ENCODE measurements around the gene SPOUT1. TPM values are rescaled to one million over a fixed set of nuclear protein-coding genes. Genes with fewer than 3 reads are reported as not detected.
"Not testable (repeated sequence)": the region's sequence is repeated elsewhere in the genome, so short reads cannot be mapped to it uniquely, and the experiment has no call there.

Gene SPOUT1
- total RNA-seq, 4 donors from 2014 or later = 4.4 to 34.2 (median 17.3) TPM

GRCh38 chr9:128807827-128808226 lies 21.8 kb downstream of the SPOUT1 start:
- TF ChIP-seq, protein P1, sequence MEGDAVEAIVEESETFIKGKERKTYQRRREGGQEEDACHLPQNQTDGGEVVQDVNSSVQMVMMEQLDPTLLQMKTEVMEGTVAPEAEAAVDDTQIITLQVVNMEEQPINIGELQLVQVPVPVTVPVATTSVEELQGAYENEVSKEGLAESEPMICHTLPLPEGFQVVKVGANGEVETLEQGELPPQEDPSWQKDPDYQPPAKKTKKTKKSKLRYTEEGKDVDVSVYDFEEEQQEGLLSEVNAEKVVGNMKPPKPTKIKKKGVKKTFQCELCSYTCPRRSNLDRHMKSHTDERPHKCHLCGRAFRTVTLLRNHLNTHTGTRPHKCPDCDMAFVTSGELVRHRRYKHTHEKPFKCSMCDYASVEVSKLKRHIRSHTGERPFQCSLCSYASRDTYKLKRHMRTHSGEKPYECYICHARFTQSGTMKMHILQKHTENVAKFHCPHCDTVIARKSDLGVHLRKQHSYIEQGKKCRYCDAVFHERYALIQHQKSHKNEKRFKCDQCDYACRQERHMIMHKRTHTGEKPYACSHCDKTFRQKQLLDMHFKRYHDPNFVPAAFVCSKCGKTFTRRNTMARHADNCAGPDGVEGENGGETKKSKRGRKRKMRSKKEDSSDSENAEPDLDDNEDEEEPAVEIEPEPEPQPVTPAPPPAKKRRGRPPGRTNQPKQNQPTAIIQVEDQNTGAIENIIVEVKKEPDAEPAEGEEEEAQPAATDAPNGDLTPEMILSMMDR (IDR thresholded peaks at IDR 0.05) = no peak
- TF ChIP-seq POLR2A (IDR thresholded peaks at IDR 0.05) = no peak
- no peak for DNase-seq
- no peaks in the 10 kb centered on the region for H3K36me3 ChIP-seq
- no peaks in the 10 kb centered on the region for H3K9me3 ChIP-seq
- H3K4me3 ChIP-seq = no peak overlapping the region
- H3K27ac ChIP-seq = no peak overlapping the region
- H3K4me1 ChIP-seq = no peaks in the 10 kb centered on the region
- intact Hi-C loops (cut with DNase I; ENCODE audit: low total_unique reads) = no loop called here
- no peaks in the 10 kb centered on the region for H3K27me3 ChIP-seq

DNA sequence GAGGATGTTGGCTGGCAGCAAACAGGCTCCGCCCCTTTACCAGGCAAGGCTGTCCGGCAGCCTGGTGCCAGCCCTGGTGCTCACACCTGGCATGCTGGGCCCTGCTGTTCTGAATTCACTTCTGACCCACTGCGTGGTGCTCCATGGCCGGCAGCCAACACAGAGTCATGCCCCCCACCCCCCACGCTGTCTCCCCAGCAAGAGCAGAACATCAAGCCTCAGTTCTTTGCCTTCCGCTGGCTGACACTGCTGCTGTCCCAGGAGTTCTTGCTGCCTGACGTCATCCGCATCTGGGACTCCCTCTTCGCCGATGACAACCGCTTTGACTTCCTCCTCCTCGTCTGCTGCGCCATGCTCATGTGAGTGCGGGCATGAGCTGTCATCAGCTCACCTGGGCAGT lies 23.9 kb downstream of the SPOUT1 start:
- DNase-seq = no peak
- TF ChIP-seq POLR2A (IDR thresholded peaks at IDR 0.05) = no peak
- TF ChIP-seq, protein P1 (IDR thresholded peaks at IDR 0.05) = no peak
- no peak overlapping the region for H3K27ac ChIP-seq
- H3K4me1 ChIP-seq = no peaks in the 10 kb centered on the region
- H3K4me3 ChIP-seq = no peak overlapping the region
- H3K36me3 ChIP-seq = no peaks in the 10 kb centered on the region
- no peaks in the 10 kb centered on the region for H3K9me3 ChIP-seq
- H3K27me3 ChIP-seq = no peaks in the 10 kb centered on the region
- intact Hi-C loops (cut with DNase I; ENCODE audit: low total_unique reads) = no loop called here

- no peak for TF ChIP-seq POLR2A (IDR thresholded peaks at IDR 0.05)
- TF ChIP-seq, protein P1 (IDR thresholded peaks at IDR 0.05) = no peak
- intact Hi-C loops (cut with DNase I; ENCODE audit: low total_unique reads) = no loop called here
- no peaks in the 10 kb centered on the region for H3K4me1 ChIP-seq
- no peaks in the 10 kb centered on the region for H3K27me3 ChIP-seq
- no peaks in the 10 kb centered on the region for H3K9me3 ChIP-seq
- H3K36me3 ChIP-seq = no peaks in the 10 kb centered on the region
- H3K4me3 ChIP-seq = no peak overlapping the region
- no peak for DNase-seq
- H3K27ac ChIP-seq = no peak overlapping the region
These were observed 27.1 kb downstream of the SPOUT1 start for GRCh38 chr9:128802482-128802881.

GRCh38 chr9:128800061-128800460 lies 29.5 kb downstream of the SPOUT1 start:
- no peak for DNase-seq
- Histone ChIP-seq H3K9me3 (no peaks in the 10 kb centered on the region), H3K27ac (no peak overlapping the region), H3K27me3 (no peaks in the 10 kb centered on the region), H3K4me3 (no peak overlapping the region), H3K4me1 (no peaks in the 10 kb centered on the region), H3K36me3 (no peaks in the 10 kb centered on the region)
- TF ChIP-seq, protein P1 (IDR thresholded peaks at IDR 0.05) = no peak
- TF ChIP-seq POLR2A (IDR thresholded peaks at IDR 0.05) = no peak
- intact Hi-C loops (cut with DNase I; ENCODE audit: low total_unique reads) = no loop called here

- H3K4me1 ChIP-seq = no peaks in the 10 kb centered on the region
- H3K27ac ChIP-seq = no peak overlapping the region
- no peaks in the 10 kb centered on the region for H3K9me3 ChIP-seq
- TF ChIP-seq, protein P1 (IDR thresholded peaks at IDR 0.05) = no peak
- no peak for TF ChIP-seq POLR2A (IDR thresholded peaks at IDR 0.05)
- intact Hi-C loops (cut with DNase I; ENCODE audit: low total_unique reads) = no loop called here
- no peaks in the 10 kb centered on the region for H3K27me3 ChIP-seq
- no peak for DNase-seq
- H3K36me3 ChIP-seq = no peaks in the 10 kb centered on the region
- no peak overlapping the region for H3K4me3 ChIP-seq
These were observed 30.7 kb downstream of the SPOUT1 start for GRCh38 chr9:128798896-128799295.

- not testable (repeated sequence) for DNase-seq
These were observed 34.6 kb downstream of the SPOUT1 start for GRCh38 chr9:128794961-128795360.

More at GRCh38 chr9:128794961-128795360, 34.6 kb downstream of the SPOUT1 start:
- H3K4me3 ChIP-seq; H3K36me3 ChIP-seq; intact Hi-C loops (cut with DNase I; ENCODE audit: low total_unique reads); H3K9me3 ChIP-seq; H3K4me1 ChIP-seq; H3K27ac ChIP-seq; H3K27me3 ChIP-seq: not testable (repeated sequence)
